ENCODE measurements around the gene FBXW10B. TPM values are rescaled to one million over a fixed set of nuclear protein-coding genes. Genes with fewer than 3 reads are reported as not detected.
"Not testable (repeated sequence)": the region's sequence is repeated elsewhere in the genome, so short reads cannot be mapped to it uniquely, and the experiment has no call there.

The FBXW10B gene
- total RNA-seq, 1 donor from 2014 or later: 15.4 TPM

GRCh38 chr17:15642014-15642413, 22.5 kb upstream of the FBXW10B start:
- not testable (repeated sequence) for DNase-seq (ENCODE audit: low spot score)

- not testable (repeated sequence) for DNase-seq (ENCODE audit: low spot score)
These were observed 11.5 kb upstream of the FBXW10B start for GRCh38 chr17:15630930-15631453.

DNA sequence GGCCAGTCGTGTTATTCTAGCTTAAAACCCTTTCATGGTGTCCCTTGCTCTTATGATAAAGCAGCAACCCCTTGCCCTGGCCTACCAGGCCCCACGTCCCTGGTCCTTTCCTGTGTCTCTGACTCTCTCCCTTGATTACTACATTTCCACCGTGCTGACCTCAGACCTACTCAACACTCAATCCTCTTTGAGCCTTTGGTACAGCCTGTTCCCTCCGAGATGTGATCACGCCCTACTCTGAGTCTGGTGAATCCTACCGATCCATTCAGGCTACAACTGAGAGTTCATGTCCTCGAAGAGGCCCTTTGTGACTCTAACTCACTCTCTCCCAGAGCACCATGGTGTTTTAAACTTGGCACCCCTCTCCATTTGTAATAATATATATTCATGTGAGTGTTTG, 10.5 kb upstream of the FBXW10B start:
- DNase-seq (ENCODE audit: low spot score): not testable (repeated sequence)

DNA sequence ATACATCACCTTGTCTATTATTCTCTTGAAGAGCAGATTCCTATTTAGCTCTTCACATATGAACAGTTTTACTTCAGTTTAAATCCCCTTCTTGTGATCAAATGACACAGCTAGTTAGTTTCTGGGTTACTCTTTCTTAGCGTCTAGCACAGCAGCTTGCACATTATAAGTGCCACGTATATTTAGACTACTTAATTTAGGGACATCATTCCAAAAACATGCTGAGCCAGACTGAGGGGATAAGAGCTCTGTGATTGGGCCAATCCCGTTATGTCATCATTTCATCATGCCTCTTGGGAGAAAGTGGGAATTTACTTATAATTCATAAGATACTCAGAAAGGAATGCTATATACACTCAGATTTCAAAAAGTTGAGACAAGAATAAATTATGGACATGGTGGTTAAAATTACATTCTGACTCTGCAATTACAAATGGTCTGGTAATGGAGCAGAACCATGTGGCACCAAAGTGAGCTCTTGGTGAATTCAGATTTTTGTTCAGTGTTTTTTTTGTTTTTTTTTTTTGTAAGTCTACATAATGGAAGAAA, 4.2 kb upstream of the FBXW10B start:
- not testable (repeated sequence) for DNase-seq (ENCODE audit: low spot score)

DNA sequence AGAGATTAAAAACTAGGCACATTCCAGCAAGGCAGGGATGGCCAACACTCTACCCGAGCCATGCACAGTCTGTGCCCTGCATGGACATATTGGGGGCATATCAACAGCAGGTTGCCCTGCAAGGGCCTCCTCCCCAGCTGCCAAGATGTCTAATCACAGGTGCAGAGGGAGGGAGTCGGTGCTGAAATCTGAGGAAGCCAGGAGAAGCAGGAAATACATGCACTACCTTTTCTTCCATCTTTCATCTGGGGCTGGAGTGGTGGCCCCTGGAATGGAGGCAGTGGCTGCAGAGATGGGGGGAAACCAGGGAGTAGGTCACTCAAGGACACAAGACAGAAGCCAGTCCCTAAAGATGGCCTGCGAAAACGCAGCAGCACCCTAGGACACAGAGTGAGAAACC, 3.8 kb upstream of the FBXW10B start:
- DNase-seq (ENCODE audit: low spot score): not testable (repeated sequence)

- DNase-seq (ENCODE audit: low spot score): not testable (repeated sequence)
These were observed 2.6 kb upstream of the FBXW10B start for GRCh38 chr17:15622124-15622523.

DNA sequence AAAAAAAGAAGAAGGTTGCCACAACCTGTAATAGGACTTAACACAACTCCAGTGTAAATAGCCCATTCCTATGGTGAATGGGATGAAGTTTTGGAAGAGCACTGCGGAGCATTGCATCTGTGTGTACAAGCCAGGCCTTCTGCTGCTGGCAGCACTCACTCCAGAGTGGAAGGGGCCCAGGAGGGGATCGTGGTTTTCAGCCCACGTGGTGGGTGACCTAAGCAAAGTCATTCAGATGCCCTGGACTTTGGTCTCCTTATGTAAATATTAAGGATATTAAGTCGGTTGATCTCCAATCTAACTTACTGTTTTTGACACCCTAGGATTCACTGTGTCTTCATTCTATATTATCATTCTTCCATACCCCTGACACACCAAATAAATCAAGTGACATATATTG, 2.7 kb downstream of the FBXW10B start:
- DNase-seq (ENCODE audit: low spot score): not testable (repeated sequence)

DNA sequence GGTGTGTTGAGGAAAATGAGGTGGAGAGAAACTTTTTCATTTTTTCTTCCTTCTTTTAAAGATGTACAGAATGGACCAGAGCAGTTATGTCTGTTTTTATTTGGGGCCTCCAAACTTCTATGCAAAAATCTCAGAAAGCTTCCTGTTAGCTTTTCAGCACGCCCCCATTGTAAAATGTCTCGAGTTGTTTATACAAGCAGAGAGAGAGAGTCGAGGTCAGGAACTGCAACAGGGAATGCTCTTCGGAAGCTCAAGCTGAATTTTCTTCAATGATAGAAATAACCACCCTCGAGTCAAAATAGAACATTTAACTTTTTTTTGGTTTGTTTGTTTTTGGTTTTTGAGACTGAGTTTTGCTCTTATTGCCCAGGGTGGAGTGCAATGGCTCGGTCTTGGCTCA, 3.7 kb downstream of the FBXW10B start:
- DNase-seq (ENCODE audit: low spot score): not testable (repeated sequence)

DNA sequence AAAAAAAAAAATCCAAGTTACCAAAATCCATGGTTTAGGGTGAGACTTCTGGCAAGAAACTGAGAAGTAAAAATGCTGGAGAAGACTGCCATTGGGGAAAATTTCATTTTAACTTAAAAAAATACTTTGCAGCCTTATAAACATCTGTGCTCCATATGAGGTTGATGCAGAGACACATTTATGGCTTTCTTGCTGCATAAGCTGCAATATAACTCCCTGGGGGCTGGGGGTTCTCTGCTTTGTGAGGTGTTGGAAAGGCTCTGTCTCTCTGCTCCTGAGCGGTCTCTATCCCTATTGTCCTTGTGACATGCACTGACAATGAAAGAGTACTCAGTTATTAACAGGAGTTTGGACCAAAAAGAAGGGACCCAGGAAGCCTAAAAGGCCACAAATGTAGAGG, 6.4 kb downstream of the FBXW10B start:
- DNase-seq (ENCODE audit: low spot score): not testable (repeated sequence)

DNA sequence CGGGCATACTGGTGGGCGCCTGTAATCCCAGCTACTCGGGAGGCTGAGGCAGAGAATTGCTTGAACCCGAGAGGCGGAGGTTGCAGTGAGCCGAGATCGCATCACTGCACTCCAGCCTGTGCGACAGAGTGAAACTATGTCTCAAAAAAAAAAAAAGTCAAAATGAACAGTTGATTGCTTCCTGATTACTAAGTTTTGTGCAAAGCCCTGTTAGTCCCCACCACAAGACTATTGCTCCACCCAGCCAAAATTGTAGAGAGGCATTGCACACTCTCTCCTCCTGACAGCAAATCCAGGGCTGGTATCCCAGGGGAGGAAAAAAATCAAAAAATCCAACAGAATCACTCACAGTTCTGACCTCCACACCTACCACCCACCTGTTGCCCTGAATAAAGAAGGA, 26.5 kb downstream of the FBXW10B start:
- not testable (repeated sequence) for DNase-seq (ENCODE audit: low spot score)

- not testable (repeated sequence) for DNase-seq (ENCODE audit: low spot score)
These were observed 27.5 kb downstream of the FBXW10B start for GRCh38 chr17:15591986-15592385.

DNA sequence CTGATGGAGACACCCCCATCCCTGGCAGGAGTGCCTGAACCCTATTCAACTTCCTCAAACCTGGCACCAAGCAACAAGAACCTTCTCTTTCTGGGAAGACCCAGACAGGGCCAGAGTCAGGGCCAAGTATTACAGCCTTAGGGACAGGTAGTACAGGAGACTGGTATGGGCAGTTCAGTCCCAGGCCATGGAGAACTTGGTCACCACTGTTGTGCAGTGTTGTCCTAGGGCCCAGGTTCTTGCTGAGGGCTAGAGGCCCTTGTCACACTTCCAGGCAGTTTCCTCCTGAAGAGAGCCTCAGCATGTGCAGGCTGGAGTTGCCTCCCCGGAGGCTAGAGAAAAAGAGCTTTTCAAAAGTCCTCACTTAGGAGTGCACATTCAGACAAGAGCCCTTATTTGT, 28.7 kb downstream of the FBXW10B start:
- not testable (repeated sequence) for DNase-seq (ENCODE audit: low spot score)

DNA sequence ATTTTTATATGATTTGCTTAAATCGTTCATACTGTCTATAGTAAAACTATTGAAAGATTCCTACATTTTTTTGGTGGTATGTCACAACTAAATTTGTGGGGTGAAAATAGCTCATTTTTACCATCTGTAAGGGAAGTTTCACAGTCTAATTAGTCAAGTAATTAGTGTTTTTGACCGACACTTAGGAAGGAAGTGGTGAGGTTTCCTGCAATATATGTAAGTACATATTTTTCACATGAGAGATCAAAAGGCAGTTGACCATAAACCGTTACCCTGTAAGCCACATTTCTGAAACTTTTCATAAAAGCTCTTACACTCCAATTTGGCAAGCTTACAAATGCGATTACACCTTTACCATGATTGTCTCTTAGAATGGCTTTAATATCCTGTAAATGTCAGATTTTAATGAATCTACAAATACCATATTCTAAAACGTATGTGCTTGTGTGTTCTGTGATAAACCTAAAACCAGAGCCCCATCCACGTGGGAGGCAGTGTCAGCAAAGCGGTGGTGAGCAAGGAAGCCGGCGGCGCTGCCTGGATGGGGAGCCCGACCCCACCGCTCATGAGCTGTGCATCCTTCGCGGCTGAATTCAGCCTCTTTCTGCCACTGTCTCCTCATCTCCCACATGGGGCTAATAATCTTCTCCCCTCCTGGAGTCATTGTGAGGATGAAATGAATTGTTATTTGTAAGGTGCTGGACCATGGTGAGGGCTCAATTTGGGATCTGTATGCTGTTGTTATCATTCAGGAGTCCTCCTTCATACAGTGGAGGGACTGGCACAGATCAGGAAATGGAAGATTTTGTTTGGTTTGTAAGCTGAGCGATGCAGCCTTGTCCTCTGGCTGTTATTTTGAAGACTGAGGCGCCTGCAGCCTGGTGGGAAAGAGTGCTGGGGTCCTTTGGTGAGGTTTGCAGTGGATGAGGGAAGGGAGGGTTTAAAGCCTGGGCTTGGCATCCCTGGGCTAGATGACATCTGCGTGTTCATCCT, 29.7 kb downstream of the FBXW10B start:
- not testable (repeated sequence) for DNase-seq (ENCODE audit: low spot score)

DNA sequence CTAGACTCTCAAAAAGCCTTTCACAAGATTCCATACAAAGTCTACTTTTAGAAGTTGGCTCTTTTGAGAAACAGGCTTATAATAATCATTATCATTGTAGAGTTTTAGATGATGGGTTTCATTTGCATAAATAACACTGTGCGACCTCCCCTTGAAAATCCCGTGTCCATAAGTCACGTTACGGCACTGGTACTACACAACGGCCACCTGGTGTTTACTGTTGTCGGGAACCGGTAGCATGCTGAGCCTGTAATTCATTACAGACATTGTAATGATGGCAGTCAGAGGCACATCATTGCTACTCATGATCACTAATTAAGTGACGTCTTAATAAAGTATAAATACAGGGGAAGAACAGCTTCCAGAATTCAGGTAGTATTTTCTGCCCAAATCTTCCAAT, 31.5 kb downstream of the FBXW10B start:
- not testable (repeated sequence) for DNase-seq (ENCODE audit: low spot score)

GRCh38 chr17:15583313-15583712, 36.2 kb downstream of the FBXW10B start:
- not testable (repeated sequence) for DNase-seq (ENCODE audit: low spot score)

DNA sequence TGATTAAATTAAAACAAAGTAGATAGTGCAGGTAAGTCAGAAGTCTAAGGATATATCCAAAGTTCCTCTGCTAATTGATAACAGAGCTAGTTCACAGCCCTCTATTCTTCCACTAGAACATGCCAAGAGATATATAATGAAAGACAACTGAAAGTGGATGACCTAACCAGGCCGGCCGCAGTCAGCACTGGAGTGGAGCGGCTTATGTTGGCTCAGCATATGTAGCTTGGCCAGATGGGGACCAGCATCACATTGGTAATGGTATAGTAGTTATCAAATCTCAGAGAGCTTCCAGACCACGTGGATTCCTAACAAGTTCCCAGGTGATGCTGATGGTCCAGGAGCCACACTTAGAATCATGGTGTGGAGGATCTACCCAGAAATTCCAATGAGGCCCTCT, 38.0 kb downstream of the FBXW10B start:
- not testable (repeated sequence) for DNase-seq (ENCODE audit: low spot score)

GRCh38 chr17:15576848-15577247, 42.7 kb downstream of the FBXW10B start:
- not testable (repeated sequence) for DNase-seq (ENCODE audit: low spot score)

DNA sequence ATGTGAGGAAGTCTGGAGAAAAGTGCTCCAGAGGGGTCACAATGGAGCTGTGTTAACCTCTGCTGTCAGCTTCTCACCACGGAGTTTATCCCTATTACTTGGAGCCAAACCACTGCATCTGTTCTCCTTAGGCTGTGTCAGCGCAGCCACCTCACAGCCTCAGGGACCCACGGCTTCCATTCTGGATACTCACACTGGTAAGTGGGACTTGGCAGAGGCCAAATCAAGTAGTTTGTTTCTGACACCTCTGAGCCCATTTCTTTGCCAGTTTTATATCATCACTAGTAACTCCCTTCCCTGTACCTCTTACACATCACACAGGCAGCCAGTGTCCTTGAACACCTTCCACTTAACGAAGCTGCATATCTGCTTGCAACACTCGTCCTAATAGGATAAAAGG, 44.8 kb downstream of the FBXW10B start:
- not testable (repeated sequence) for DNase-seq (ENCODE audit: low spot score)

GRCh38 chr17:15573870-15574269, 45.6 kb downstream of the FBXW10B start:
- DNase-seq (ENCODE audit: low spot score): not testable (repeated sequence)
